ENCODE results near the gene WAS.

WAS gene

DNA sequence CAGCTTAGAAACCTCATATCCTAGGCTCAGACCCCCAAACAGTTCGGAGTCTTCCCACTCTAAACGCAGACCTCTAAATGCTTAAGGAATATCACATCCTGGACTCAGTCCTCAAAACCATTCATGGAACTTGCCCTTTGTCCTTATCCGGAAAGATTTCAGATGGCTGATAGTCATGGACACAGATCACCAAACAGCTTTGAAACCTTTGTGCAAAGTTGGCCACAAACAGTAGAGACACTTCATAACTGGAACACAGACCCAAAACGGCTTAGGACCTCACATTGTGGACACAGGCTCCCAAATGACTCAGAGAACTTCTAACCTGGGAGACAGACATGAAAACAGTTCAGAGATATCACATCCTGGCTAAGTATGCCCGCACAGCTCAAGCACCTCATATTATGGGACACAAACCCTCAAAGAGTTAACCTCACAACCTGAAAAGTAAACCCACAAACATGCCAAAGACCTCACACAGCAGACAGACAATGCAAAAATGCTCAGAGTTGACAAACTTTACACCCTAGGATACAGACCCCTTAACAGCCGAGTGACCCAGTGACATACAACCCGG is 28.4 kb downstream of the WAS start:
- DNase-seq (ENCODE audit: low read depth in 2 of 2) = no peak

DNA sequence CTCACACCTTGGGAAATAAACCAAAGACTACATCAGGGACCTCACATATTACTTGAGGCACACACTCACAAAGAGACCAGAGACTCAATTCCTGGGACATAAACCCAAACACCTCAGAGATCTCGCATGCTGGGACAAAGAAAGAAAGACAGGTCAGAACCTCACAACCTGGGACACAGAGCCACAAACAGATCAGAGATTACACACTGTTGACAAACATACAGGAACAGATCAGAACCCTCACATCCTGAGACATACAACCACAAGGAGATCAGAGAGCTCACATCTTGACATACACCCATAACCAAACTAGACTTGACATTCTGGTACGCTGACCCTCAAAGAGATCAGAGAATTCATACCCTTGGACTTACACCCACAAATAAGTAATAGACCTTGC is 30.2 kb downstream of the WAS start:
- DNase-seq (ENCODE audit: low read depth in 2 of 2) = no peak

DNA sequence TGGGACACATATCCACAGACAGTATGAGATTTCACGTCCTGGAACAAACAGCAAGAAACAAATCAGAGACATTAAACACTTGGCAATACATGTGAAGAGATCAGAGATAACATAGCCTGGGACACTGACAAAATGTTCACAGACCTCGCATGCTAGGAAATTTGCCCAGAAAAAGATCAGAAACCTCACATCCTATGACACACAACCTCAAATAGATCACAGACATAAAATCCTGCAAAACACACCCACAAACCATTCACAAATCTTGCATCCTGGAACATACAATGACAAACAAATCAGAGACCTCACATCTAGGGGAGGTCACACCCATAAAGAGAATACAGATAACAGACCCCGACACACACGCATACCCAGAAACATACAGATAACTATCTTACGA is 31.0 kb downstream of the WAS start:
- DNase-seq (ENCODE audit: low read depth in 2 of 2) = no peak

DNA sequence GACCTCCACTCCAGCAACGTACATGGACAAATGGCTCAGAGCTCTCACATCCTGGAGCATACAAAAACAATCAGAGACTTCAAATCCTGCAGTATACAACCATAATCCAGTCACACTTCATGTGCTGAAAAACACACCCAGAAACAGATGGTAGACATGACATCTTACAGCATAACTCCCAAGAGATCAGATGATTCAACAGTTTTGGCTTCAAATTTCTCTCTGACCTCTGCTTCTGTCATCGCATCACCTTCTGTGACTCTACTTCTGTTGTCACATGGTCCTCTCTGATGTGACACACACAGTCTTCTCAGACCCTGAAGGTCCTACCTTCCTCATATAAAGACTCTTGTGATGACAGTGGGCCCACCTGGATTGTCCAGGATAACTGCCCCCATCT is 31.5 kb downstream of the WAS start:
- no peak for DNase-seq (ENCODE audit: low read depth in 2 of 2)

DNA sequence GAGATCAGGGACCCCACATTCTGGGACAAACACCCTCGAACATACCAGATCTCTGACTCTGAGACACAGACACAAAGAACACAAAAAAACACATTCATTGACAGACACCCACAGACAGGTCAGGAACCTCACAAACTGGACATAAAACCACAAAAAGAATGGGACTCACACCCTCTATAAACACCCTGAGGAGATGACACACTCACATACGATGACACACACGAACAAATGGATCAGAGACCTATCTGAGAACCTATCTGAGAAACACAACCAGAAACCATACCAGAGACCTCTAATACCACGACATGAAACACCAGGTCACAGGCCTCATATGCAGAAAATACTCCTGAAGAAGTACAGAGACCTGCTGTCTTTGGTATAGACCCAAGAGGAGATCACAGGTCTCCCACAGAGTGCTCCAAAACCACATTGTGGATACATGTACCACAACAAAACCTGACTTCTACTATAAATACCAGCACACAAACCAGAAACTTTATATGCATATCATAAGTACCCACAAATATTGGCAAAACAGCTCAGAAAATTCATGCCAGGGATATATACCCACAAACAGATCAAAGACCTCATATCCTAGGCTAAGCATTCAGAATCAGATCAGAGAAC is 32.4 kb downstream of the WAS start:
- DNase-seq (ENCODE audit: low read depth in 2 of 2) = no peak

DNA sequence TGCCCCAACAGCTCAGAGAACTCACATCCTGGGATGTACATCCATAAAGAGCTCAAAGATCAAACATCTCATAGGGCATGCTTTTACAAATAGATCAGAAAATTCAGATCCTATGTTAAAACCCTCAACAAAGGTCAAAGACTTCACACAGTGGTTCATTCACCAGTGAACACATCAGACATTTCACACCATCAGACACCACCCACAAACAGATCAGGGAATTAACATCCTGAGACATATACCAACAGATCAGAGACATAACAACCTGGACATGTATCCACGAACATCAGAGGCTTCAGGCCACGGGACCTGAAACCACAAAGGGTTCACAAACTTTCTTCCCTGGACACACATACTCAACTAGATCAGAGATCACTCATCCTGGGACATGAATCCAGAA is 36.4 kb downstream of the WAS start:
- no peak for DNase-seq (ENCODE audit: low read depth in 2 of 2)

DNA sequence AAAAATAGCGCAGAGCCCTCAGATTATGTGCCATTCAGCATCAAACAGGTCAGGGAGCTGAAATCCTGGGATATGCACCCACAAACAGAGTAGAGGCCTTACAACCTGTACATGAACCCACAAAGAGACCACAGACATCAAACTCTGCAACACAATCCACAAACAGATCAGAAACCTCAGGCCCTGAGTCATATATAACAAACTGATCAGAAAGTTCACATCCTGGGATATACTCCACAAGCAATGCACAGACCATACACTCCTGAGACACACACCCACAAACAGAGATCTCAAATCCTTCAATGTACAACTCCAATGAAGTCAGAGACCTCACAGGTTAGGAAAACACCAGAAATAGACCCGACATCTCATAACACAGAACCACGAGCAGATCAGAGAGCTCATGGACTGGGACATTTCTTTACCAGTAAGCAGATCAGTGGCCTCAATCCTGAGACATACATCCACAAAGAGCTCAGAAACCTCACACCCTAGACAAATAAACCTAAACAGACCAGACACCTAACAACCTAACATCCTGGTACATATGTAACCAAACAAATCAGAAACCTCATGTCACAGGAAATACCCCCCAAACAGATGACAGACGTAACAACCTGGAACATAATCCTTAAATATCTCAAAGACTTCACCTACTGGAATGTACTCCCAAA is 37.1 kb downstream of the WAS start:
- no peak for DNase-seq (ENCODE audit: low read depth in 2 of 2)

DNA sequence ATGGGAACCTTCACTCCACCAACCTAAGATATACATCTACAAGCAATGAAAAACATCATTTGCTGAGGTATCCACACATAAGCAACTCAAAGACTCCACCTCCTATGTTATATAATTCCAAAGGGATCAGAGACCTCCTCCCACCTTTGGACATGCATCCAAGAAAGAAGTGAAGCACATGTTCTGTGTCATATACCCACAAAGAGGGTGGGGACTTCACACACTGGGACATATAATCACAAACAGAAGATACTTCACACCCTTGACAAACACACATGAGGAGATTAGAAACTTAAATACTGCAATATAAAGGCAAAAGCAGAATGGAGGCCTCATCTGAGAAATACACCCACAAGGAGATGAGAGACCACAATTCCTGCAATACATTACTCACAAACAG is 38.3 kb downstream of the WAS start:
- DNase-seq (ENCODE audit: low read depth in 2 of 2) = no peak

DNA sequence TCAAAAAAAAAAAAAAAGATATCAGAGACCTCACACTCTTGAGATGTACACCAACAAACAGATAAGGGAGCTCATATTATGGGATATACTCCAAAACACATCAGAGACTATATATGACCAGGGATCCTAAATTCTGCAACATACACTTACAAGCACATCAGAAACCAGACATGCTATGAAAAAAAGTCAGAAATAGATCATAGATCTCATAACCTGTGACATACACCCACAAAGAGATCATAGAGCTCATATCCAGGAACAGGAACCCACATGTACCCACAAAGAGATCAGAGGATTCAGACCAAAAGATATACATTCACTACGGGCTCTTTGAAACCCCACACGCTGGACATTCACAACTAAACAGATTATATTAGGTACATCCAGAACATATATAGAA is 43.0 kb downstream of the WAS start:
- DNase-seq (ENCODE audit: low read depth in 2 of 2) = no peak

DNA sequence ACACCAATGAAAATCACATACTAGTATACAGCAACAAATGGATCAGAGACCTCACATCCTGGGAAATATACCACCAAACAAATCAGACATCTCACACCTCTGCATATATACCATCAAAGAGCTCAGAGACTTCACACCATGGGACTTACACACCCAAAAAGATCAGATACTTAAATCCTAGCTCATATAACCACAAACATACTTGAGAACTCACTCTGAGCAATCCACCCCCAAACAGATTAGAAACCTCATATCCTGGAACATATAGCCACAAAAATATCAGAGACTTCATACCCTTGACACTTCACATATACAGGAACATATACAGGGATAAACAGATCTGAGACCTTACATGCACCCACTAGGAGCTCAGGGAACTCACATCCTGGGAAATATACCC is 45.1 kb downstream of the WAS start:
- DNase-seq (ENCODE audit: low read depth in 2 of 2) = no peak

DNA sequence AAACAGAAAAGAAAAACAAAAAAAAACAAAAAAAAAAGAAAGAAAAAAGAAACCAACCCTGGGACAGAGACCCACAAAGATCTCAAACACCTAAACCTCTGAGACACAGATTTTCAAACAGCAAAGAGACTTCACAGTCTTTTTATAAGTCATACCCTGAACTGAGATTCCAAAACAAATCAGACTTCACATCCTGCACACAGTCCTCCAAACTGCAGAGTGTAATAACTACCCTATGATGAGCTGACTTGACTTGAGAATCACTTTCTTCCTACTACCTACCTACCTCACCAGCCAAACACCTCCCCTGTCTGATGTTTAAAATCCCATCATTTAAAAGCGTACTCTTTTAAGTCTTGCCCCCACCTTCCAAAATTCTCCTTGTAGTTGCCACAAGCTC is 52.7 kb downstream of the WAS start:
- no peak for DNase-seq (ENCODE audit: low read depth in 2 of 2)

DNA sequence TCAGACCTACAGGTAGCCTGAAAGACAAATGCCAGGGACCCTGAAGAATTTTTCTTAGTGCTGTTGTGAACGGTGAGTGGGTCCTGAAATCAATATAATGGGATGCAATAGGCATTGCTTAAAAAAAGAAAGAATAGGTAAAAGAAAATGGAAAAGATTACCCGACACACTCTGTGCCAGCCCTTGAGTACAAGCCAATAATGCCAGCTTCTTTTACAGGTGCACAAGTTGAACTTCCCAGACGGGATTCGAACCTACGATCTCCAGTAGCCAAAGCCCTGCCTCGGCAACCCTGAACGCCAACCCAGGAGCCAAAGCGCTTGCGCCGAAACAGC is 53.2 kb downstream of the WAS start:
- no peak for DNase-seq (ENCODE audit: low read depth in 2 of 2)

DNA sequence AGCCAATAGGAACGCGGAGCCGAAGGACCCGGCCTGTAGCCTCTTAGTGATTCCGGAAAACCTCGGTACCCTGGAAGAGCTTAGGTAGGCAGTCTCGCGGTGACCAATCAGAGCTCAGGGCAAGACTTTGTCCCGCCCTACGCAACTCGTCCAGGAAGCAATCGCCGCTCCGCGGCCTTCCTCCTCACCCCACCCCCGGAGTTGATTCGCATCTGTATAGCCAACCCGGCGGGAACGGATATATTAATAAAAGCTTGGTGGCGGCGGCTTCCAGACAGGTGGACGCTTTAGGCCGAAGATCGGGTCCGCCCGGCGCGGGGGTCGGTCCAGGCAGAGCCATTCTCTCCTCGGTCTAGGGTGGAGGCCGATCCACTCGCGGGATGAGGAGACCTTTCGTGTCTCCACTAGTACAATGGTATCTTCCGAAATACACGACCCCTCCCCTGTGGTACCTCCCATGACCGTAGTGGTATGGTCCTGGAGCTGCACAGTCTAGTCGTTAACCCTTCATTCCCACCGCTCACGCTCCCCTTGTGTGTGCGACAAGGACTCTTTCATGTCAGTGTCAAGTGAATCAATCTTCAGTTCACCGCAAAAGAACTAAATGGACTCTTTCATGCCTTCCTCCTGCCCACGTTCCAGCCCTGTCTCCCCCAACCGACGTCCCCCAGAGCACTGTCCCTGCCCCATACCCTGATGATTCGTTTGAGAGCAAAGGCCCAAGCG is 53.8 kb downstream of the WAS start:
- peak; percentile 74 to 81 for DNase-seq (ENCODE audit: low read depth in 2 of 2)

DNA sequence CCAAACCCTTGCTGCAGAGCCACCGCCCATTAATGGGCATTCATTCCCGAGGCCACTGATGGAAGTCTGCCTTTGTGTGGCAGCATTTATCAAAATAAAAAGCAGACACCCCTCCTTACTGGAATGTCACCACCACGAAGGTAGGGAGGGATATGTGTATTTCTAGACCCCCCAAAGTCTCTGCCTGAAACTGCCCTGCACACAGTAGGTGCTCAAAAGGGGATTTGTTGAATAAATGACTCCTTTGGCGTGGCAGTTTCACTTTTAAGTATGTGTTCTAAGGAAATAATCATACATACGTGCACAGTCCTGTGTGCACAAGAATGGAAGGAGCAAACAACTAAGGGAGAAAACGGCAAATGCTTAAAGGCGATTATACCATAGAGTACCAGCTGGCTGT is 54.3 kb downstream of the WAS start:
- no peak for DNase-seq (ENCODE audit: low read depth in 2 of 2)

Data from stimulated activated CD4-positive, alpha-beta T cell treated with anti-CD3 and anti-CD28 coated beads, Interleukin-4, amount 100 ng/mL, for 48 hours (primary cell).